ENCODE results near the gene PARD3.

Gene PARD3

DNA sequence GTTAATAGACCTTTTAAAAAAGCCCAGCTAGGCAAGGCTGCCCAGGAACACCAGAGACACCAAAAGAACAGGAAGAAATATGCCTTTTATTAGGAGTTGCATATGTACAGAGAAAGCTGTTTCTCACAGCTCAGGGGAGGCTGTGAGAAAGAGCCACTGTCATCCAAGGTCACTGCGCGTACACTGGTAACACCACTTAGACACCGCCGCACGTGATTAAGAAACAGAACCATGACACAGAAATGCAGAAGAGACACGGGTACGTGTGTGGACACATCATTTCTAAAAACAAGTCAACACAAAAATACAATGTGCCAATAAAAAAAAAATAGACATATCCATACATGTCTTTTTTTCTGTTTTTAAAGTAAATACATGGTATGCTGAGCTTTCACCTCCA, 705.6 kb downstream of the PARD3 start:
- TF ChIP-seq, protein P1, sequence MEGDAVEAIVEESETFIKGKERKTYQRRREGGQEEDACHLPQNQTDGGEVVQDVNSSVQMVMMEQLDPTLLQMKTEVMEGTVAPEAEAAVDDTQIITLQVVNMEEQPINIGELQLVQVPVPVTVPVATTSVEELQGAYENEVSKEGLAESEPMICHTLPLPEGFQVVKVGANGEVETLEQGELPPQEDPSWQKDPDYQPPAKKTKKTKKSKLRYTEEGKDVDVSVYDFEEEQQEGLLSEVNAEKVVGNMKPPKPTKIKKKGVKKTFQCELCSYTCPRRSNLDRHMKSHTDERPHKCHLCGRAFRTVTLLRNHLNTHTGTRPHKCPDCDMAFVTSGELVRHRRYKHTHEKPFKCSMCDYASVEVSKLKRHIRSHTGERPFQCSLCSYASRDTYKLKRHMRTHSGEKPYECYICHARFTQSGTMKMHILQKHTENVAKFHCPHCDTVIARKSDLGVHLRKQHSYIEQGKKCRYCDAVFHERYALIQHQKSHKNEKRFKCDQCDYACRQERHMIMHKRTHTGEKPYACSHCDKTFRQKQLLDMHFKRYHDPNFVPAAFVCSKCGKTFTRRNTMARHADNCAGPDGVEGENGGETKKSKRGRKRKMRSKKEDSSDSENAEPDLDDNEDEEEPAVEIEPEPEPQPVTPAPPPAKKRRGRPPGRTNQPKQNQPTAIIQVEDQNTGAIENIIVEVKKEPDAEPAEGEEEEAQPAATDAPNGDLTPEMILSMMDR (IDR thresholded peaks at IDR 0.05; ENCODE audit: low read depth, low read length, missing control alignments), result no peak
- no peak overlapping the region for H3K4me3 ChIP-seq (ENCODE audit: low read depth, low read length)
- DNase-seq (ENCODE audit: low read depth), result no peak

DNA sequence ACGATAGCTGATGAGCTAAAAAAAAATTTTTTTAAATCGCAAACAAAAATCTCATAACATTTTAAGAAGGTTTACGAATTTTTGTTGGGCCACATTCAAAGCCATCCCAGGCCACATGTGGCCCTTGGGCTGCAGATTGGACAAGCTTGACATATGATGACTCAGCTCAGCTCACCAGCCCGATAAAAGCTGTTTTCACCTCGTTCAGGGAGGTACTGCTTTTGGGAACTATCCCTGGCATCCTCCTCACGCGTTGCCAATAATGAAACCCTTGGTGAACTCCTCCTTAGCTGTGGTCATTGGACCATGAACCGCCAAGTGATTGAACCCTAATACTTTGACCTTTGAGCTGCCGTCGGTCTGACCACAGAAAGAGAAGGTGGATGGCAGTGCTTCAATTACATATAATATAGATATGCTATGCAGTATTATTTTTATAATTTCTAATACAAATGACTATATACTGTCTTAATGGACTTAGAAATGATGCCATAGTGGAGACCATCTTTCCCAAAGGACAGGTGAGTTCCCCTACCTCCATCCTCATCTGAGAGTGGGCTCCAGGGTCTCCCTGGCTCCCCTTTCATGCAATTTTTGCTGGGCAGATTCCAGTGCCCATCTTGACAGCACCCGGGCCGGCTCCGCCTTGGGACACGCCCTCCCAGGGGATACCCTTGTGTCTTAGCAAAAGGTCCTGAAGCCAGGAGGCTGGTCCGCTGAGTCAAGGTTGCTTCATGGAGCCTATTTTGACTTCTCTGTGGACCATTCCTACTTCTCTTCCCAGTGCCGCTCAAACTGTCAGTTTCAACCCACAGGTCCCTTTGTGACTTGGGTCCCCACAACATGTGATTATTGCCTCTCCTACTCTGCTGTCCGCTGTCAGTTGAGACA, 707.2 kb downstream of the PARD3 start:
- TF ChIP-seq, protein P1 (IDR thresholded peaks at IDR 0.05; ENCODE audit: low read depth, low read length, missing control alignments), result no peak
- no peak for DNase-seq (ENCODE audit: low read depth)
- no peak overlapping the region for H3K4me3 ChIP-seq (ENCODE audit: low read depth, low read length)

DNA sequence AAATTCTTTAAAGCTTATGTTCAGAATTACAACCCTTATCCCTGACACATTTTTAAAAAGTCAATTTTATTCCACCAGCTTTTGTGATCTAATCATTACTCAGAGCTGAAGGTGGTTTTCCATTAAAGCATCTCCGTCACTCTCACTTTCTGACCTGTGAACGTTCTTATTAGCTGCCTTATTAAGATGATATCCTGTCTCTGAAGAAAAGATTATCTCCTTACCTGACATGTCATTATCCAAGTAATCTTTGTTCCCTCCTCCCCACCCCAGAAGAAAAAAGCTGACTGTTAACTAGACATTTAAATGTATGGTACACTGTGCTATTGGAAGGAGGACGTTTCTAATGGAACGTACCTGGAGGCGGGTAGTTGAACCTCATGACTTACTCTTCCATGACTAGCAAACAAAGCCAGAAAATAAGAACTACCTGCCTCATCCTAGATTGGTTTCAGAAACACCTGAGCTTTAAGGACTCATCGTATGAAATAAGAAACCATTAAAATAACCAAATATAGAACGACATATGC, 708.7 kb downstream of the PARD3 start:
- DNase-seq (ENCODE audit: low read depth), result no peak
- TF ChIP-seq, protein P1 (IDR thresholded peaks at IDR 0.05; ENCODE audit: low read depth, low read length, missing control alignments), result no peak
- no peak overlapping the region for H3K4me3 ChIP-seq (ENCODE audit: low read depth, low read length)

DNA sequence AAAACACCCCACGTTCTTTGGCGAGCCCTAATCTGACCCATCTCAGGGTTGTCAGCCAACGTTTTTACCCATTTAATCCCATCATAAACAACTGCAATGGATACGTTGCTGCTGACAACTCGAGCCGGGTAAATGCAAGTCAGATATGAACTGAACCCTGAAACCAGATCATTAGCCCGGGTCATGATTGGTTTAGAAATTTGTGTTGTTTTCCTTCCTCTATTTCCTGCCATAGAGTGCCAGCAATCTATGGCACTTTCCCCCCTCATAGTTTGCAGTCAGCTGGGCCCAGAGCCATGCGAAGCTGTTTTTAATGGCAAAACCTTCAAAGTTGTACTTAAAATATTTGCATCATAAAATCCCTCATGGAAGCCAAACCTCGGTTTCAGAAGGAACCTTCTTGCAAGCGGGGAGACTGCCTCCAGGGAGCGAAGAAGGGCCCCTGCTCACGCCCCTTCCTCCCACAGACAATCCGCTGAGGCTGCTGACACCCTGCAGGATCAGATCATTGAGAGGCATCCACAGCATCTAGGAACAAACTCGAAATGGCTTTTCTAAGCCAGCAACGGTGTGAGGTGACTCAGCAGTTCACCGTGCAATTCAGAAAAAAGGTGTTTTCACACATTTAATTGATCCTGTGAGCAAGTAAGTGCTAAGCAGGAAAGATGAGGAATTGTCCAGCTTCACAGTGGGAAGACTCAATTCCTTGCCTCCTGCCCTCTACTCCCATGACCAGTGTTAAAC, 710.1 kb downstream of the PARD3 start:
- no peak for DNase-seq (ENCODE audit: low read depth)
- TF ChIP-seq, protein P1 (IDR thresholded peaks at IDR 0.05; ENCODE audit: low read depth, low read length, missing control alignments), result no peak
- no peak overlapping the region for H3K4me3 ChIP-seq (ENCODE audit: low read depth, low read length)

DNA sequence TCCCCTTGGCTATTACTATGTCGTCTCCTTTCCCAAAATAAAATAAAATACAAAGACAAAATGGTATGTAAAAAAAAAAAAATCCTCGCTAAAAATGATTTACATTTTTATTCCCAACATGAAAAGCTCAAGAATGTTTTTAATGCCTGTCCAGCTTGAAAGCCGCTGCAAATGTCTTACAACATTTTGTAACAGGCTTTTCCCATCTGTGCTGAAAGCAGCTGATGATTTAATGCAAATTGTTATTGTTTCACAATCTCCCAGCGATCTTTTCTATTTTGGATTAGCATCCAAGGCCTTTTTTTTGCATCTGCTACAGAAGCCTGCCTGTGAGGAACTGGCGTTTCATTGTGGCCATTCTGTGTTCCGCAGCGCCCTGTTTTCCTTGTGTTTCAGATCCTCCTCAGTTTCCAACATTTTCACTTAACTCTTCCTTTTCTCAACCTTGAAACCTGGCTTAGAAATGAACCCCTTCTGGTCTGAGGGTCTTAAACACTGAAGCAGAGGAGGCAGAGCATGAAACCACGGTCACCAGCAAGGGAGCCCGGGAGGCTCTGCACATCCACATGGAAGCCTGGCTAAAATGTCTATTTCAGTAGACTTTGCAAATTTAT, 712.1 kb downstream of the PARD3 start:
- H3K4me3 ChIP-seq (ENCODE audit: low read depth, low read length), result no peak overlapping the region
- no peak for DNase-seq (ENCODE audit: low read depth)
- TF ChIP-seq, protein P1 (IDR thresholded peaks at IDR 0.05; ENCODE audit: low read depth, low read length, missing control alignments), result no peak

DNA sequence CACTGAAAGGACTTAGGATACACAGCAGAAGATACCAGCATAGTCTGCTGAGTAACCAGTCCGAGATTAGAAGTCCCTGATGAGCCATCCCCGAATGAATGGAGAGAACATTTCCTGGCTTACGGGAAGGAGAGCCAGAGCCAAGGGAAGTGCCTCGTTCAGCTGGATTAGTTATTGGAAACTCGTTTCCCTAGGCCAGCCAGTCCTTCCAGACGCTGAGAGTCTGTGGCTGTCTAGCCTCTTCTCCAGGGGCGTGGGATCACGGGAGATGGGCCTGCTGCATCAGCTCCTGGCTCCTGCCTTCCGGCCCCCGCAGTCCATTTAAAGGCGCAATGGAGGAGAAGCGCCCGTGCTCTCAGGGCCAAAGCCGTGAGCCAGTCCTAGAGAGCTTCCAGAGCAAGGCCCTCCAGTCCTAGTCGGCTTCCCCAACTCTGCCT, 712.8 kb downstream of the PARD3 start:
- no peak for DNase-seq (ENCODE audit: low read depth)
- H3K4me3 ChIP-seq (ENCODE audit: low read depth, low read length), result no peak overlapping the region
- TF ChIP-seq, protein P1 (IDR thresholded peaks at IDR 0.05; ENCODE audit: low read depth, low read length, missing control alignments), result no peak

All from GM12864 (cell line).